ENCODE data around the gene ZYG11A. TPM values are rescaled to one million over a fixed set of nuclear protein-coding genes. Genes with fewer than 3 reads are reported as not detected.
"Not testable (repeated sequence)": the region's sequence is repeated elsewhere in the genome, so short reads cannot be mapped to it uniquely, and the experiment has no call there.

ZYG11A gene
- total RNA-seq, 1 donor from 2014 or later, result not detected

DNA sequence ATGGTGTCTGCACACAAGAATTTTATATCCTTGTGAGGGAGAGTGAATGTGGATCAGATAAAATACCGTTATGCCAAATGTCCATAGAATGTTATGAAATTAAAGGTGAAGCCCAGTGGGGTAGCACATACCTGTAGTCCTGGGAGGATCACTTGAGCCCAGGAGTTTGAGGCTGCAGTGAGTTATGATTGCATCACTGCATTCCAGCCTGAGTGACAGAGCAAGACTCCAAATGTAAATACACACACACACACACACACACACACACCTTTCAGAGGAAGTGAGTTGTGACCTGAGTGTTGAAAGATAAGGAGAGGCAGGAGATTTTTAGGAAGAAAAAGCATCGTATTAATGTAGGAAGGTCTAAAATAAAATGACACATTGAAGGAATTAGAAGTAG, 28.1 kb upstream of the ZYG11A start:
- DNase-seq (ENCODE audit: low spot score in 2 of 2), result no peak
- Histone ChIP-seq H3K27me3 (no peaks in the 10 kb centered on the region), H3K36me3 (peaks cover 31 to 56% of the 10 kb centered on the region in 2 donors), H3K27ac (no peak overlapping the region), H3K9me3 (no peaks in the 10 kb centered on the region), H3K4me1 (no peaks in the 10 kb centered on the region), H3K4me3 (no peak overlapping the region)
- intact Hi-C loops (cut with DNase I), result no loop called here
- TF ChIP-seq, protein P1, sequence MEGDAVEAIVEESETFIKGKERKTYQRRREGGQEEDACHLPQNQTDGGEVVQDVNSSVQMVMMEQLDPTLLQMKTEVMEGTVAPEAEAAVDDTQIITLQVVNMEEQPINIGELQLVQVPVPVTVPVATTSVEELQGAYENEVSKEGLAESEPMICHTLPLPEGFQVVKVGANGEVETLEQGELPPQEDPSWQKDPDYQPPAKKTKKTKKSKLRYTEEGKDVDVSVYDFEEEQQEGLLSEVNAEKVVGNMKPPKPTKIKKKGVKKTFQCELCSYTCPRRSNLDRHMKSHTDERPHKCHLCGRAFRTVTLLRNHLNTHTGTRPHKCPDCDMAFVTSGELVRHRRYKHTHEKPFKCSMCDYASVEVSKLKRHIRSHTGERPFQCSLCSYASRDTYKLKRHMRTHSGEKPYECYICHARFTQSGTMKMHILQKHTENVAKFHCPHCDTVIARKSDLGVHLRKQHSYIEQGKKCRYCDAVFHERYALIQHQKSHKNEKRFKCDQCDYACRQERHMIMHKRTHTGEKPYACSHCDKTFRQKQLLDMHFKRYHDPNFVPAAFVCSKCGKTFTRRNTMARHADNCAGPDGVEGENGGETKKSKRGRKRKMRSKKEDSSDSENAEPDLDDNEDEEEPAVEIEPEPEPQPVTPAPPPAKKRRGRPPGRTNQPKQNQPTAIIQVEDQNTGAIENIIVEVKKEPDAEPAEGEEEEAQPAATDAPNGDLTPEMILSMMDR (IDR thresholded peaks at IDR 0.05), result no peak

DNA sequence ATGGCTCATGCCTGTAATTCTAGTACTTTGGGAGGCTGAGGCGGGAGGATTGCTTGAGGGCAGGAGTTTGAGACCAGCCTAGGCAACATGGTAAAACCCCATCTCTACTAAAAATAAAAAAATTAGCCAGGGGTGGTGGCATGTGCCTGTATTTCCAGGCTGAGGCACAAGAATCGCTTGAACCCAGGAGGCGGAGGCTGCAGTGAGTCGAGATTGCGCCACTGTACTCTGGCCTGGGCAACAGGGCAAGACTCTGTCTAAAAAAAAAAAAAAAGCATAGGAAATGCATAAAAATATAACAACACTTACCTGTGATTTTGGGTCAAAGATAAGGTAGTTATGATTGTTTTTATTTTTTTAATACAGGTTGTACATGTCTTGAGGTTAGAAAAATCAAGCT, 21.7 kb upstream of the ZYG11A start:
- H3K27me3 ChIP-seq; DNase-seq (ENCODE audit: low spot score in 2 of 2); H3K4me3 ChIP-seq; H3K27ac ChIP-seq; H3K4me1 ChIP-seq; H3K9me3 ChIP-seq: not testable (repeated sequence)
- intact Hi-C loops (cut with DNase I), result loop anchor here (10.0 kb wide), 1 partner anchor 364 kb away; no protein-coding TSS in a partner anchor
- peaks cover 22 to 53% of the 10 kb centered on the region in 2 donors for H3K36me3 ChIP-seq

DNA sequence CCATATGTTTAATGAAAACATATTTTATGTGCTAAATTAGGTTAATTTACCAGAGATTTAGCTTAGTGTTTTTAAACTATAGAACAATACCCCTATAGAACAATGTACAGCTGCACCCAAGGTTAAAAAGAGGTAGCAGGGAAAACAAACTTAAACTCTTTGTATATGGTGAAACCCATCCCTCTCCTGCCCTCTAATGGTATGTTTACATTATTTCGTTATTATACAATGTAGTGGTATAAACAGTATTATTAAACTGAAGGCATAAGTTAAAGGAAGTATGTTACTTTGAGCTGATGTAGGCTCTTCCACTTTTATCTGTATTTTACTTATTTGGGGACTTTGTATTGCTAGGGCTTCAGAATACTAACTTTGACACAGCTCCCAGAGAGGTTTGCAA, 16.7 kb upstream of the ZYG11A start:
- H3K27me3 ChIP-seq, result no peaks in the 10 kb centered on the region
- intact Hi-C loops (cut with DNase I), result loop anchor here (10.0 kb wide), 1 partner anchor 359 kb away; no protein-coding TSS in a partner anchor
- no peaks in the 10 kb centered on the region for H3K4me1 ChIP-seq
- no peak overlapping the region for H3K27ac ChIP-seq
- H3K36me3 ChIP-seq, result peaks cover 14 to 16% of the 10 kb centered on the region in 2 donors
- no peak for DNase-seq (ENCODE audit: low spot score in 2 of 2)
- TF ChIP-seq, protein P1 (IDR thresholded peaks at IDR 0.05), result no peak
- no peak overlapping the region for H3K4me3 ChIP-seq
- no peaks in the 10 kb centered on the region for H3K9me3 ChIP-seq

DNA sequence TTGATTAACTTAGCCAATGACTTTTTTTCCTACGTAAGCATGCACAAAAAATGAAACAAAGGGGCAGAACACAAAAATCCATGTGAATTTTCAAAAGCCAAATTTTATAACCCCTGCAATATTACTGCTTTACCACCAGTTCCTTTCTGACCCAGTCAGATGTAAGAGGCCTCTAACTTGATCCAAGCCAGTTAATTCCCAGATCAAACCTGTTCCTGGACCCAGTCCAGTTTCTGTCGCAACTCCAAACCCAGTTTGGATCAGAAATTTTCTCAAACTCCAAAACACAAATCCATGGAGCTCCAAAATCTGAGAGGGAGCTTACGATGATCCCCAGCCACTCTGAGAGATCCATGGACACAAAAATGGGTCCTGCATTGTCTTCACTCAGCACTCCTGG, 7.8 kb upstream of the ZYG11A start:
- no peaks in the 10 kb centered on the region for H3K4me1 ChIP-seq
- TF ChIP-seq, protein P1 (IDR thresholded peaks at IDR 0.05), result no peak
- intact Hi-C loops (cut with DNase I), result no loop called here
- no peak overlapping the region for H3K4me3 ChIP-seq
- H3K27ac ChIP-seq, result no peak overlapping the region
- H3K9me3 ChIP-seq, result no peaks in the 10 kb centered on the region
- H3K36me3 ChIP-seq, result no peaks in the 10 kb centered on the region
- no peaks in the 10 kb centered on the region for H3K27me3 ChIP-seq
- no peak for DNase-seq (ENCODE audit: low spot score in 2 of 2)

DNA sequence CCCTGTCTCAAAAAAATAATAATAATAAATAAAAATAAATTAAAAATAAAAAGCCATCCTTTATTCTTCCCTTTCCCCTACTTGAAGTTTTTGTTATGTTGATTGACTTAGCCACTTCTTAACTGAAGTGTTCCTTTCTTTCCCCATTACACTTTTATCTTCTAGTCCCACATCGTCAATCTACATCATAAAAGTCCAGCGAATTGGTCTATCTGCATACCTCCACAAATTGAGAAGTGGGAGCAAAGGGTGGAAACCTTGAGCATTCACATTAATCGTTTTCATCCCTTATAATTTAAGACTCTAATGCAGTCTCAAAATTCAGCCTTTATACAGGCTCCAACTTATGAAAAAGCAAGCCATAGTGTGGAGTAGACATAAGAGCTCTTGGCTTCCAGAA, 6.5 kb upstream of the ZYG11A start:
- intact Hi-C loops (cut with DNase I), result no loop called here
- no peaks in the 10 kb centered on the region for H3K36me3 ChIP-seq

DNA sequence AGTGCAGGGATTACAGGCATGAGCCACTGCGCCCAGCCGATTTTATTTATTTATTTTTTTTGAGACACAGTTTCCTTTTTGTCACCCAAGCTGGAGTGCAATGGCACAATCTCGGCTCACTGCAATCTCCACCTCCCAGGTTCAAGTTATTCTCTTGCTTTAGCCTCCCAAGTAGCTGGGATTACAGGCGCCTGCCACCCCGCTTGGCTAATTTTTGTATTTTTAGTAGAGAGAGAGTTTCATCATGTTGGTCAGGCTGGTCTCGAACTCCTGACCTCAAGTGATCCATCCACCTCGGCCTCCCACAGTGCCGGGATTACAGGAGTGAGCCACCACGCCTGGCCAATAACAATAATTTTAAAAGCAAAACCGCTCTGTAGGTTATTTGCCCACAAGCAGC, 3.4 kb upstream of the ZYG11A start:
- not testable (repeated sequence) for DNase-seq (ENCODE audit: low spot score in 2 of 2); H3K27me3 ChIP-seq

More for the DNA sequence above, 6.5 kb upstream of the ZYG11A start:
- TF ChIP-seq, protein P1 (IDR thresholded peaks at IDR 0.05), result no peak
- Histone ChIP-seq H3K4me1 (no peaks in the 10 kb centered on the region), H3K27me3 (no peaks in the 10 kb centered on the region), H3K9me3 (no peaks in the 10 kb centered on the region), H3K27ac (no peak overlapping the region), H3K4me3 (no peak overlapping the region)
- DNase-seq (ENCODE audit: low spot score in 2 of 2), result no peak

DNA sequence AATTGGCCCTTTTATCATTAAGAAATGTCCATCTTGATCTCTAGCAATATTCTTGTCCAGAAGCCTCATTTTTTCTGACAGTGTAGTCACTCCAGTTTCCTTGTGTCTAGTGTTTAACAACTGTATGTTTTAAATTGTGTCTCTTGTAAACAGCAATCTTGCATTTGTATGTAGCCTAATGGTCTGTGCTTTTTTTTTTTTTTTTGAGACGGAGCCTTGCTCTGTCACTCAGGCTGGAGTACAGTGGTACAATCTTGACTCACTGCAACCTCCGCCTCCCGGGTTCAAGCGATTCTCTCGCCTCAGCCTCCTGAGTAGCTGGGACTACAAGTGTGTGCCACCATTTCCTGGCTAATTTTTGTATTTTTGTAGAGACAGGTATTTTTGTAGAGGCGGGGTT, 2.6 kb downstream of the ZYG11A start:
- intact Hi-C loops (cut with DNase I); H3K9me3 ChIP-seq: not testable (repeated sequence)

More for the DNA sequence above, 3.4 kb upstream of the ZYG11A start:
- H3K4me3 ChIP-seq; H3K27ac ChIP-seq; H3K9me3 ChIP-seq; H3K36me3 ChIP-seq; H3K4me1 ChIP-seq; intact Hi-C loops (cut with DNase I): not testable (repeated sequence)

More for the DNA sequence above, 2.6 kb downstream of the ZYG11A start:
- H3K27ac ChIP-seq; DNase-seq (ENCODE audit: low spot score in 2 of 2); H3K27me3 ChIP-seq; H3K36me3 ChIP-seq; H3K4me3 ChIP-seq; H3K4me1 ChIP-seq: not testable (repeated sequence)

Data from ascending aorta (tissue), 2 donors.